Mucosa of rectum (tissue), 2 donors: ENCODE data around the gene LRP5.

Experiments
- H3K27ac ChIP-seq, 2 donors: one replicate each; pipeline ENCODE4 v1.7.0; 2013; ENCODE audit warnings: inconsistent platforms in 2 of 2, low read depth in 2 of 2, low read length in 2 of 2
- H3K27me3 ChIP-seq, 2 donors: one replicate each; pipeline ENCODE4 v1.7.0; 2013; ENCODE audit warnings: low read length in 2 of 2; ENCODE audit not compliant: control insufficient read depth in 2 of 2, insufficient read depth in 2 of 2
- H3K36me3 ChIP-seq, 2 donors: one replicate each; pipeline ENCODE4 v1.7.0; 2013; ENCODE audit warnings: low read length in 2 of 2; ENCODE audit not compliant: control insufficient read depth in 2 of 2, insufficient read depth in 2 of 2
- H3K4me1 ChIP-seq, 2 donors: one replicate each; pipeline ENCODE4 v1.7.0; 2013; ENCODE audit warnings: low read length in 2 of 2, mild to moderate bottlenecking in 1 of 2; ENCODE audit not compliant: control insufficient read depth in 2 of 2, insufficient read depth in 2 of 2
- H3K4me3 ChIP-seq, 2 donors: one replicate each; pipeline ENCODE4 v1.7.0; 2013; ENCODE audit warnings: low read length in 2 of 2
- H3K9ac ChIP-seq, 2 donors: one replicate each; pipeline ENCODE4 v1.7.0; 2013; ENCODE audit warnings: low read length in 2 of 2, low read depth in 1 of 2, mild to moderate bottlenecking in 1 of 2
- H3K9me3 ChIP-seq, 2 donors: one replicate each; pipeline ENCODE4 v1.7.0; 2013; ENCODE audit warnings: low read length in 2 of 2; ENCODE audit not compliant: control insufficient read depth in 2 of 2
- donor health status: healthy.
- donor health status: Normal muscosa, but diverticular disease.

LRP5 gene

DNA sequence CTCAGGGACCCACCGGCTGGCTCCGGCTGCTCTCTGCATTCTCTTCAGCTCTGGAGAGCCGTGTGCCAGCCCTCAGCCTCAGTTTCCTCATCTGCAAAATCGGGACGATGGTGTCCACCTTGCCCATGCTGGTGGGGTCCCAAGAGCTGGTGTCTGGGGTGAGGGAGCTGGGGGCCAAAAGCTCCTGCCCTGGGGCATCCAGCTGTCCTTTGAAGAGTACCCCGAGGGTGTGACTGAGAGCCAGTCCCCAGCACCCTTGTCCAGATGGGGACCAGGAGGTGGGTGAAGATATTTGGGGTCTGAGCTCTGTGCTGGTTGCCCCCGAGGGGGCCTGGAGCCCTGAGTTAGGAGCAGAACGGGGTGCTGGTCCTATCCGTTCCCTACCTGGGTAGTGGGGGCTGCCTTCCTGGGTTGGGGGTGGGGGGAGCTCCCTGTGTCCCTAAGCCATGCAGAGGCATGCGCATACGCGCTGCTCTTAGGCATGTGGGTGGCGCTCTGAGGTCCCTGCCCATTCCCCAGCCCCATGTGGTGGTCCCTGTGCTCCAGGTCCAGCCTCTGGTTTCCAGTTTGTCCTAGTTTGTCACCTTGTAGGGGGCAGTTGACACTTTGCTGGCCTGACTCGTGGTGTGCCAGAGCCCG is 4.9 kb downstream of the LRP5 start:
- Histone ChIP-seq H3K4me3 (no peak overlapping the region), H3K27ac (no peak overlapping the region), H3K27me3 (no peaks in the 10 kb centered on the region), H3K9me3 (no peaks in the 10 kb centered on the region), H3K9ac (no peak overlapping the region), H3K4me1 (peaks cover 34 to 36% of the 10 kb centered on the region in 2 donors), H3K36me3 (no peaks in the 10 kb centered on the region)

DNA sequence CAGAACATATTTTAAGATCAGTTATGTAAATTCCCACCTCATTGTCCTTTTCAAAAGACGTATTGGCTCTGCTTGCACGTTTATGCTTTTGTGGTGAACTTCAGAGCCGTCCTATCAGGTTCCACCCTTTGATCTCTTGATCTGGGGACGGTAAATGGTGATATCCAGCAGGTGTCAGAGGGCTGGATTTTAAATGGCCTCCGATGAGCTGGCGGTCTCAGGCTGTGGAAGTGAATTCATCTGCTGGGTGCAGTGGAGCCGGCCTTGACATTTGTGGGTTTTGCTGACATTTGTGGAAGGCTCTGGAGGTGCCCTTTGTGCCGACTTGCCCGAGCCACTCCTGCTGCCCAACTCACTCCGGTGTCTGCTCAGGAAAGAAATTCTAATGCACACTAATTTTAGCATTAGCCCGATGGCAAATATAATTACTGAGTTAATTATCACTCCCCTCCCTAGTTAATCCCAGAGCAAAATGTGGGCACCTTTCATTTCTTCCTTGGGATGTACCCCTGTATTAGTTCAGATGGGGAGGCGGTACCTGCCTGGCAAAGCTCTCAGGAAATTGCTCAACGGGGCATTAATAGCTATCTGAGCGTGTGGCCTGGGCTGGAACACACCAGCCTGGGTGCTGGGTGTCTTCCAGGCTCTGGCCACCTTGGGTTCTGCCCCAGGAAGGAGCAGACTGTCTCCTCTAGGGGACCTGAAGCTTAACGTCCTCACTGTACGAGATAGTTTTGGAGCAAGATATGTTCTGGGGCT is 9.1 kb downstream of the LRP5 start:
- no peaks in the 10 kb centered on the region for H3K27me3 ChIP-seq
- H3K36me3 ChIP-seq = no peaks in the 10 kb centered on the region
- peaks cover 13 to 21% of the 10 kb centered on the region in 2 donors for H3K4me1 ChIP-seq
- H3K4me3 ChIP-seq = no peak overlapping the region
- H3K9me3 ChIP-seq = no peaks in the 10 kb centered on the region
- no peak overlapping the region for H3K27ac ChIP-seq
- no peak overlapping the region for H3K9ac ChIP-seq

DNA sequence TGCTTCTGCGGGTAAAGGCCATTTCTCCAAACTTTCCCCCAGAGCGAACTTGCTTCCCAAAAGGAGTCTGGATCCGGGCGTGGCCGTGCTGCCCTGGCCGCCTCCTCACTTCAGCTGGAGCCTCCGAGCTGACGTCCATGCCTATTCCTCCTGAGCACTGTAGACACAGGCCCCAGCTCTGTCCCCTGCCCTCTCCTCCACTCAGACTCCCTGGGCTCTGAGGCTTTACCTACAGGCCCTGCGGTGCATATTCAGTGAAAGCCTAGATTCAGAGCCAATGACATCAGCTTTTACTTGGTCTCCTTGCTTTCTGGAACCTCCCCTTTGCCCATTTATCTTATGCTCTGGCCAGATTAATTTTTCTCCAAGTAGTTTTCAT is 9.7 kb downstream of the LRP5 start:
- Histone ChIP-seq H3K4me3 (no peak overlapping the region), H3K36me3 (no peaks in the 10 kb centered on the region), H3K27me3 (no peaks in the 10 kb centered on the region), H3K9me3 (no peaks in the 10 kb centered on the region), H3K27ac (no peak overlapping the region), H3K9ac (no peak overlapping the region), H3K4me1 (peaks cover 14 to 21% of the 10 kb centered on the region in 2 donors)

DNA sequence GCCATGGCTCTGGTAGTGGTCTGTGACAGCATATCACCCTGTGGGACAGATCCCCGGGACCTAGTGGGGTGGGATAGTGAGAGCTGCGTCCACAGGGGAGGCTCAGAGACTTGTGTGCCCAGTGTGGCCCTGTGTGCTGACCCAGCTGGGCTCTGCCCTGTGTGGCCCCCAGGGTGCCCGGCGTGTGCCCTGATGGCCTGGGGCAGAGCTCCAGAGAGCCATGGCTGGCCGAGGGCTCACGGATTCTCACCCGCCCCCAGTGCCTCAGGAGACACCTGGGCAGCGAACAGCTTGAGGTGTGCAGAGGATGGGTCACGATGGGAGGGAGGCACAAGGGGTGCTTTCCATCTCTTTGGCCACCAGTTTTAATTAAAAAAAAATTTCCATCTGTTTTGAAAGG is 11.8 kb downstream of the LRP5 start:
- no peaks in the 10 kb centered on the region for H3K27me3 ChIP-seq
- peaks cover 27 to 33% of the 10 kb centered on the region in 2 donors for H3K4me1 ChIP-seq
- no peaks in the 10 kb centered on the region for H3K9me3 ChIP-seq
- no peak overlapping the region for H3K27ac ChIP-seq
- H3K36me3 ChIP-seq = no peaks in the 10 kb centered on the region
- H3K9ac ChIP-seq = no peak overlapping the region
- no peak overlapping the region for H3K4me3 ChIP-seq

DNA sequence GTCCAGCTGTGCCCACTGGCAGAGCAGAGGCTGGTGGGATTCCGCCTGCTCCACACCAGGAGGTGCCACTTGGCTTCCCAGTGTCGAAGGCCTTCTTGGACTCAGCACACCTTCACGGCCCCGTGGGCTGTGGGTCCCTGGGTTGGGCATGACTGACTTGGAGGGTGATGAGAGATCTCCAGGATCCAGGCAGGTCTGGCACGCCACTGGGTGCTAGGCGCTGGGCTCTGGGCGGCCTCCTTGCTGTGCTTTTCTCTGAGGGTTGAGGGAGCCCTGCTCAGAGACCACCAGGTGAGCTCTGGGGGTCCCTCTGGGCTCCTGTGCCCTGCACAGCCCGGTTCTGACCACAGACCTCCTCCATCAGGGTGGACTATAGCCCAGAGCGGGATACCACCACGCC is 12.3 kb downstream of the LRP5 start:
- H3K36me3 ChIP-seq = no peaks in the 10 kb centered on the region
- no peaks in the 10 kb centered on the region for H3K27me3 ChIP-seq
- no peaks in the 10 kb centered on the region for H3K9me3 ChIP-seq
- no peak overlapping the region for H3K4me3 ChIP-seq
- H3K27ac ChIP-seq = no peak overlapping the region
- no peak overlapping the region for H3K9ac ChIP-seq
- peaks cover 27 to 35% of the 10 kb centered on the region in 2 donors for H3K4me1 ChIP-seq

DNA sequence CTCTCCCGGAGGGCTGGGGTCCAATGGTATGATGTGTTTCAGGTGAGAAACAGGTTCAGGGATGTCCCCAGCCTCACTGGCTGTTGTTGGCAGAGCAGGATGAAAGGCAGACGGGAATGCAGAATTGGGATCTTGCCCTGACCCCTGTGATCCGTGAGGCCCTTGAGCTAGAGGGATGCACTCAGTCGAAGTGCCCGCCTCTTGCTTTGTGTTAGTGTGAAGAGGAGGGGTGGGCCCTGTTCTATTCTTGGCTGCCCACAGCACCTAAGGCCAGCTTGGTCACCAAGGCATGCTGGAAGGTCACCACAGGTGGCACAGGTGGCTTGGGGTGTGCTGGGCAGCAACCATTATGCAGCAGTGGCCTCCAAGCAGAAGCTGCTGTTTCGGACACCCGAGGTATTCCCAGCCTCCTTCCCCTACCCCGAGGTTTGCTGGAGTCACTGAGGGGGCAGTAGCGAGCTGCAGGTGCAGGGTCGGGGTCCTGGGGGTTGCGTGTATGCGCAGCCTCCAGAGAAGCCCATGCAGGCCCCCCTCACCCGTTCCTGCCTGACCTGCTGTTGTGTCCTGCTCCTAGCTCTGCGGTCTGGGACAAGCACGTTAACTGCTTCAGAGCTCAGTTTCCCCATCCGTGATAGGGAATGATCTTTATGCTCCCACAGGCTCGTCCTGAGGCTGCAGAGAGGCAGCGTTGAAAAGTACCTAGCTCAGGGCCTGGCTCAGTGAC is 13.0 kb downstream of the LRP5 start:
- no peak overlapping the region for H3K4me3 ChIP-seq
- peaks cover 29 to 41% of the 10 kb centered on the region in 2 donors for H3K4me1 ChIP-seq
- no peak overlapping the region for H3K27ac ChIP-seq
- no peaks in the 10 kb centered on the region for H3K36me3 ChIP-seq
- H3K9me3 ChIP-seq = no peaks in the 10 kb centered on the region
- H3K27me3 ChIP-seq = no peaks in the 10 kb centered on the region
- no peak overlapping the region for H3K9ac ChIP-seq

DNA sequence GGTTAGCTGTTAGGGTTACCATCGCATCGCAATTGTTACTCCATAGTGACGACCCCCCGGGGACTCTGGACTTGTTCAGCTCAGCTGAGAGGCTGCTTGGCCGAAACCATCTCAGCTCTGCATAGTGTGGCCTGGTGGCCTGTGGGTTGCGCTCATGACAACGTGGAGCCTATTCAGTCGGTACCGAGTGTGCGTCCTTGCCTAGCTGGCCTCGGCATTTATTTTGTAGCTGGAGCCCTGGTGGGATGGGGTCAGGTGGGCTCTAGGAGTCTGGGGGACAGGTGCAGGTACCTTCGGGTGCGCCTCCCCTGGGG is 13.5 kb downstream of the LRP5 start:
- peaks cover 34 to 46% of the 10 kb centered on the region in 2 donors for H3K4me1 ChIP-seq
- no peaks in the 10 kb centered on the region for H3K36me3 ChIP-seq
- no peak overlapping the region for H3K27ac ChIP-seq
- no peak overlapping the region for H3K4me3 ChIP-seq
- H3K9me3 ChIP-seq = no peaks in the 10 kb centered on the region
- H3K9ac ChIP-seq = no peak overlapping the region
- H3K27me3 ChIP-seq = no peaks in the 10 kb centered on the region

DNA sequence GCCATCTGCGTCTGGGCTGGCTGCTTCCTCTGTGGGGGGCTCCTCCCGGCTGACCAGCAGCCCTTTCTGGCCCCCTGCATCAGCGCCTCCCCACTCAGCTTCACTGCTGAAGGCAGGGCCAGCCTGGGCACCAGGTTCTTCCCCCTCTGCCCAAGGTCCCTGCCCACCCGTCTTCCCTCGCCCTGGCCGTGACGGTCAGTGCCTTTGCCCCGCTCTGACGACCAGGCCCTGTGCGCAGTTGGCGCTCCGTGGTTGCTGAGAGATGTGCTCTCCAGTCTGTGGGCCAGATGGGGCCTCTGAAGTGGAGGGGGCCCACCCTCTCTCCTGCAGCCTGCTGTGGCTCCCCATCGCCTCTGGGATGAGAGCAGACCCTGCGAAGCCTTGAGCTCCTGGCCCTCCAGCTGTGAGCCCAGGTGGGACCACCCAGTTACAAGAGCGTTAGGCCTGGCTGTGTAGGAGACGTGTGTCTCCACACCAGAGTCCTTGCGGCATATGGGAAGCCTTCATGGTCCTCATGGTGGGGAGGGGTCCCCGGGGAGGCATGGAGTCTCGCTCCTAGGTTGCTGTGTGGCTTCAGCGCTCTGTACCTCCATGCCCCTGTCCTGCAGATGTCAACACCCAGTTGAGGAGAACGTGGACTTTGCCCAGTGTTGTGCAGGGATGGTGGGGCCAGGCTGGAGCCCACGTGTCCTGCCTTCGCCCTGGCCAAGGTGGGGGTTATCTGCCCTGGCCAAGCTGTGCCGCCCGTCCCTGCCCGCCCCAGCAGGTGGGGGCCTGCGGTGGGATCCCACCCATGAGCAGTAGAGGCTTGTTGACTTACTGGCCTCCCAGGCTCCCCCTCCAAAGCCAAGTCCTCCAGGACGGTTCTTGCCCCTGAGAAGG is 14.2 kb downstream of the LRP5 start:
- Histone ChIP-seq H3K9me3 (no peaks in the 10 kb centered on the region), H3K4me1 (peaks cover 41 to 51% of the 10 kb centered on the region in 2 donors), H3K9ac (no peak overlapping the region), H3K27me3 (no peaks in the 10 kb centered on the region), H3K36me3 (no peaks in the 10 kb centered on the region), H3K27ac (no peak overlapping the region), H3K4me3 (no peak overlapping the region)

DNA sequence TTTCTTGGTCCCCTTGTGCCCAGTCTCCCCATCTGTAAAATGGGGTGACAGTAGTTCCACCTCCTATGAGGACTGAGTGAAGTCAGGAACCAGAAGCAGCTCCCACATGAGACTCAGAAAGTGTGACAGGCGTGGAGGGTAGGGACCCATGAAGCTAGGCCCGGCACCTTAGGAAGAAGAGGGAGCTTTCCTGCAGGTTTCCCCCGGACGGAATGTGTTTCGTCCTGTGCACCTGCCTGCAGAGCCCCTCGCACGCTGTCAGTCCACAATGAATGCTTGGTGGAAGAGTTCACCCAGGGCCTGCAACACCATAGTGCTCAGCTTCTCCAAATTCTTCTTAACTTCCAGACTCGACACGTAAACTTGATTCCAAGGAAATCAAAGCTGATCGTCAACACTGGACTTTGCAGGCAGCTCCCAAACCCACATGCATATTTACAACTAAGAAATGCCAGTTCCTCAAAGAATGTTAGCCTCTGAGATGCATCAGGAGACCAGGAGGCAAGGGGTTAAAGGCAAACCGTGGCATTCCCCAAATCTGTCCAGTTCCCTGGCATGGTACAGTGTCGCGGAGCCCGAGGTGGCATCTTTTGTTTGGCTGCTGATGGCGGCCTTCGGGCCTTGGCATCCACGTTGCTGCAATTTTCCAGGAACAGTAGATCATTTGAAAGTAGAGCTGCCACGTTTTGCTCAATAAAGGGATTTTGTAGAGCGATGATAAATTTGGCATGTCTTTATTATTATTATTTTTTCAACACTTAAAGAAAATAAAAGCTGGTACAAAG is 15.4 kb downstream of the LRP5 start:
- no peaks in the 10 kb centered on the region for H3K27me3 ChIP-seq
- peak overlapping the region; percentile 31 to 48 for H3K27ac ChIP-seq
- peaks cover 49 to 51% of the 10 kb centered on the region in 2 donors for H3K4me1 ChIP-seq
- peak overlapping the region in 1 of 2 donors; percentile 41 for H3K4me3 ChIP-seq
- no peak overlapping the region for H3K9ac ChIP-seq
- no peaks in the 10 kb centered on the region for H3K36me3 ChIP-seq
- no peaks in the 10 kb centered on the region for H3K9me3 ChIP-seq
